ENCODE data around the gene LGALS9.

- TF ChIP-seq, protein P1, sequence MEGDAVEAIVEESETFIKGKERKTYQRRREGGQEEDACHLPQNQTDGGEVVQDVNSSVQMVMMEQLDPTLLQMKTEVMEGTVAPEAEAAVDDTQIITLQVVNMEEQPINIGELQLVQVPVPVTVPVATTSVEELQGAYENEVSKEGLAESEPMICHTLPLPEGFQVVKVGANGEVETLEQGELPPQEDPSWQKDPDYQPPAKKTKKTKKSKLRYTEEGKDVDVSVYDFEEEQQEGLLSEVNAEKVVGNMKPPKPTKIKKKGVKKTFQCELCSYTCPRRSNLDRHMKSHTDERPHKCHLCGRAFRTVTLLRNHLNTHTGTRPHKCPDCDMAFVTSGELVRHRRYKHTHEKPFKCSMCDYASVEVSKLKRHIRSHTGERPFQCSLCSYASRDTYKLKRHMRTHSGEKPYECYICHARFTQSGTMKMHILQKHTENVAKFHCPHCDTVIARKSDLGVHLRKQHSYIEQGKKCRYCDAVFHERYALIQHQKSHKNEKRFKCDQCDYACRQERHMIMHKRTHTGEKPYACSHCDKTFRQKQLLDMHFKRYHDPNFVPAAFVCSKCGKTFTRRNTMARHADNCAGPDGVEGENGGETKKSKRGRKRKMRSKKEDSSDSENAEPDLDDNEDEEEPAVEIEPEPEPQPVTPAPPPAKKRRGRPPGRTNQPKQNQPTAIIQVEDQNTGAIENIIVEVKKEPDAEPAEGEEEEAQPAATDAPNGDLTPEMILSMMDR (IDR thresholded peaks at IDR 0.05; ENCODE audit: low read length), result no peak
- no peak for TF ChIP-seq EZH2 (IDR thresholded peaks at IDR 0.05; ENCODE audit: borderline replicate concordance, low read length)
Observed at GRCh38 chr17:27659683-27660082, 28.7 kb downstream of the LGALS9 start.
